AG04450 (cell line): ENCODE measurements around the gene TGFBR2. TPM values are rescaled to one million over a fixed set of nuclear protein-coding genes. Genes with fewer than 3 reads are reported as not detected.

ENCODE experiments used
- CTCF ChIA-PET: fragments of 300-600, 350-600 bp; formaldehyde crosslinking; extraction: SDS; loops from one replicate; lab custom pipeline; 2022; ENCODE audit warnings: antibody characterized with exemption, inconsistent platforms; lab: Charles Lee
- POLR2A ChIA-PET: fragments of 350-600 bp; formaldehyde crosslinking; extraction: SDS; loops from one replicate; lab custom pipeline; 2021; ENCODE audit warnings: antibody characterized with exemption, inconsistent platforms; lab: Yijun Ruan, JAX
- DNase-seq: peaks from one replicate; pipeline ENCODE4 v3.0.0-alpha.2; 2011; ENCODE audit warnings: low read depth, low spot score
- H3K27ac ChIP-seq: one replicate; pipeline ENCODE4 v1.5.1; 2012; ENCODE audit warnings: low read depth, low read length, control low read depth
- H3K27me3 ChIP-seq: one replicate; pipeline ENCODE4 v1.6.0; 2012; ENCODE audit warnings: low read length; ENCODE audit not compliant: control insufficient read depth, insufficient read depth
- H3K4me3 ChIP-seq: 2 replicates; pipeline ENCODE4 v1.5.1; 2011; ENCODE audit warnings: mild to moderate bottlenecking, low read depth, low read length, control low read depth
- H3K9me3 ChIP-seq: 2 replicates; pipeline ENCODE4 v1.5.1; 2012; ENCODE audit warnings: low read length; ENCODE audit not compliant: control insufficient read depth, insufficient read depth
- polyA plus RNA-seq: library from polyadenylated mRNA; depleted of rRNA; stranded (reverse); fragments of >200 nt; gene quantifications from 2 replicates; pipeline ENCODE4 v1.2.3, GENCODE V29; 2011
- TF ChIP-seq, protein P1 (sequence below): IDR thresholded peaks from 2 replicates; pipeline ENCODE4 v1.5.1; 2011; ENCODE audit warnings: low read depth, low read length, control low read depth, inconsistent platforms

Gene TGFBR2
- polyA plus RNA-seq, 1 experiment, result 158 TPM

DNA sequence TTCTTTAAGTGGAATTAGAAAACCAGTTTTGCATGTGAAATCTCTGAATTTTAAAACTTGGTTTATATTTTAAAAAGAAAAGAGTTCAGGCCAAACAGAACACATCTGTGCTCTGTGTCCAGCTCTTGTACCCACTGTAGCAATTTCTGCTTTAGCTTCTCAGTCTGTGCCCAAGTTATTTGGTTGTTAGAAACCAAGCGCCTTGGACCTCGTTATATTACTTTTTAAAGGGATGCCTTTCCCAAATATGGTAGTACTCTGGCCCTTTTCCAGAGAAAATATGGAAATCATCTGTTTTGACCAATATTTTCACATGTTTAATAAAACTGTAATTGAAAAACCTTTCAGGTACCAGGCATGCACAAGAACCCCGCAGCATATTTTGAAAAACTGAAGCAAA lies 27.3 kb downstream of the TGFBR2 start:
- no peak for DNase-seq
- H3K27me3 ChIP-seq, result no peaks in the 10 kb centered on the region
- POLR2A ChIA-PET, result no interaction called here
- no peak overlapping the region for H3K27ac ChIP-seq
- CTCF ChIA-PET, result no interaction called here
- no peaks in the 10 kb centered on the region for H3K9me3 ChIP-seq
- TF ChIP-seq, protein P1, sequence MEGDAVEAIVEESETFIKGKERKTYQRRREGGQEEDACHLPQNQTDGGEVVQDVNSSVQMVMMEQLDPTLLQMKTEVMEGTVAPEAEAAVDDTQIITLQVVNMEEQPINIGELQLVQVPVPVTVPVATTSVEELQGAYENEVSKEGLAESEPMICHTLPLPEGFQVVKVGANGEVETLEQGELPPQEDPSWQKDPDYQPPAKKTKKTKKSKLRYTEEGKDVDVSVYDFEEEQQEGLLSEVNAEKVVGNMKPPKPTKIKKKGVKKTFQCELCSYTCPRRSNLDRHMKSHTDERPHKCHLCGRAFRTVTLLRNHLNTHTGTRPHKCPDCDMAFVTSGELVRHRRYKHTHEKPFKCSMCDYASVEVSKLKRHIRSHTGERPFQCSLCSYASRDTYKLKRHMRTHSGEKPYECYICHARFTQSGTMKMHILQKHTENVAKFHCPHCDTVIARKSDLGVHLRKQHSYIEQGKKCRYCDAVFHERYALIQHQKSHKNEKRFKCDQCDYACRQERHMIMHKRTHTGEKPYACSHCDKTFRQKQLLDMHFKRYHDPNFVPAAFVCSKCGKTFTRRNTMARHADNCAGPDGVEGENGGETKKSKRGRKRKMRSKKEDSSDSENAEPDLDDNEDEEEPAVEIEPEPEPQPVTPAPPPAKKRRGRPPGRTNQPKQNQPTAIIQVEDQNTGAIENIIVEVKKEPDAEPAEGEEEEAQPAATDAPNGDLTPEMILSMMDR, result no peak
- H3K4me3 ChIP-seq, result no peak overlapping the region

DNA sequence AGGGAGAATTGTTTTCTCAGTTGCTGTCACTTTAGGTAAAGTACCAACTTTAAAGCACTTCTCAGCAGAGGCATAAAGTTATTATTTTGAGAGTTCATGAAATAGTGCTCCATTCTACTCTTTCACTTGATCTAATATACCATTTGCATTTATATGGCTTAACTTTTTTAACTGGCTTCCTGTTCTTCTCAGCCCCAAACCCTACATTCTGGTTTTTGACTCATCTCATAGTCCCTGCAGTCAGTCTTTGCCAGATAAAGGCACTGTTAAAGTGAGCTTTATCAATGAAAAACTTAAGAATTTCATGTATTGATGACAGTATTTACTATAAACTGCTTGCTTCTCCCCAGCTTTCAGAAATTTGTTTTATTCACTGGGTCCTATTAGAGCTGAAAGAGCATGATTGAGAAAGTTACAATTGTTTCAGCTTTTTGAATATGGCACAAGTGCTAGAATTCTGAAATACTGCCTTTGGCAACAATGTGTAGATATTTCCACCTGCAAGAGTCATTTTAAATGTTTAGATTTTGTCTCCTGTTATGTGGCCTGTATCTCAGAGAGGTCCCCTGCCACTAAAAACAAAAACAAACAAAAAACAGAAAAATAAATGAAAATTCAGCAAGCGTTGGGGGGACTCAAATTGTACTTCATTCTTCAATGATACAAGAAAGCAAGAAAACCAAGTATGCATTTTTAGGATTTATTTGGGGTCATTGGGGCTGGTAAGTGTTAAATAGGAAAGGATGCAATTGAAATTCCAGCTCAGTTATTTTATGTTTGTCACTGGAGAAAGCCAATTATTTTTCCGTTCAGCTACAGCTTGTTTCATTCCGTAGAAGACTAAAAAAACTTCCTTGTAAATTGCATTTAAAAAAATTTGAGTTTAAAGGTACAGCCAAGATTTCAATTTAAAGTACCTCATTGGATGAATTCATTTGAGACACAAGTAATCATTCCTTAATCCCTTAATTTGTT lies 28.6 kb downstream of the TGFBR2 start:
- no peaks in the 10 kb centered on the region for H3K9me3 ChIP-seq
- H3K4me3 ChIP-seq, result no peak overlapping the region
- CTCF ChIA-PET, result interaction anchor here (0.6 to 0.8 kb wide), 2 partner anchors 58 to 515 kb away, joined by 3 read pairs; no protein-coding TSS in a partner anchor
- POLR2A ChIA-PET, result interaction anchor here (0.8 kb wide), 1 partner anchor 376 kb away, joined by 3 read pairs; no protein-coding TSS in a partner anchor
- no peaks in the 10 kb centered on the region for H3K27me3 ChIP-seq
- TF ChIP-seq, protein P1, result no peak
- DNase-seq, result no peak
- H3K27ac ChIP-seq, result no peak overlapping the region

DNA sequence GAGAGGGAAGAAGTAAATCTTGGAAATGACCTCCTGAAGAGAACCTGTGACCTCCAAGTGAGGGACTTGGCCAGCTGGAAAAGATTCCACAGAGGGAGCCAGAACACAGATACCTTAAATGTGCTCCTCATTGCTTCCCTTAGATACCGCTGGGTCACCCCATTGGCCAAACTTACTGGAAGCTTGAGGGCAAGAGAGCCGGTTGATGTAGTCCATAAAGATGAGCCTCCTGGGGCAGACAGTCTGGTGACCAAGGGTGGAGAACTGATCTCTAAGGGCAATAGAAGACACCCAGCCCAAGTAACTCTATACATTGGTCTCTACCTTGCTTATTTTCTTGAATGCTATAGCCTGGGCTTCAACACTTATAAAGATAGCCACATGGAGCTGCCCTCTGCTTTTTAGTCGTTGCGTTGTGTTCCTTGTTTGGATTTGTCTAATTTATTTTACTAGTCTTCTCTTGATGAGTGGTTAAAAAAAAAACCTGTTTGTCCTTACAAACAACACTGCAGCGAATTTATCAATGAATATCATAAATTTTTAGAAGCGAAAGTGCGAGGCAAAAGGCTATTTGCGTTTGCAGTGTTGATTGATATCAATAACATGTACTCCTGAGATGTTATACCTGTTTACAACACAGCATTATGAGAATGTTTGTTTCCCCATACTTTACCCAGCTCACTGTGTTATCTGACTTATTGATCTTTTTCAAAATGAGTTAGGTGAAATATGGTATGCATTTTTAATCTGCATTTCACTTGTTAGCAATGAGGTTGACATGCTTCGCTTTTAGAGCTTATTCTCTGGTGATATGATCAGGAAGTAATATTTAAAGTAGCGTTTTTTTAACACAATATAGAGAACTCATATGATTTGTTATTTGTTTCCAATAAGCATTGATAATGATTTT lies 31.2 kb downstream of the TGFBR2 start:
- DNase-seq, result no peak
- TF ChIP-seq, protein P1, result no peak
- ChIA-PET CTCF (no interaction called here), POLR2A (no interaction called here)
- no peak overlapping the region for H3K4me3 ChIP-seq
- H3K27me3 ChIP-seq, result no peaks in the 10 kb centered on the region
- no peak overlapping the region for H3K27ac ChIP-seq
- H3K9me3 ChIP-seq, result no peaks in the 10 kb centered on the region

DNA sequence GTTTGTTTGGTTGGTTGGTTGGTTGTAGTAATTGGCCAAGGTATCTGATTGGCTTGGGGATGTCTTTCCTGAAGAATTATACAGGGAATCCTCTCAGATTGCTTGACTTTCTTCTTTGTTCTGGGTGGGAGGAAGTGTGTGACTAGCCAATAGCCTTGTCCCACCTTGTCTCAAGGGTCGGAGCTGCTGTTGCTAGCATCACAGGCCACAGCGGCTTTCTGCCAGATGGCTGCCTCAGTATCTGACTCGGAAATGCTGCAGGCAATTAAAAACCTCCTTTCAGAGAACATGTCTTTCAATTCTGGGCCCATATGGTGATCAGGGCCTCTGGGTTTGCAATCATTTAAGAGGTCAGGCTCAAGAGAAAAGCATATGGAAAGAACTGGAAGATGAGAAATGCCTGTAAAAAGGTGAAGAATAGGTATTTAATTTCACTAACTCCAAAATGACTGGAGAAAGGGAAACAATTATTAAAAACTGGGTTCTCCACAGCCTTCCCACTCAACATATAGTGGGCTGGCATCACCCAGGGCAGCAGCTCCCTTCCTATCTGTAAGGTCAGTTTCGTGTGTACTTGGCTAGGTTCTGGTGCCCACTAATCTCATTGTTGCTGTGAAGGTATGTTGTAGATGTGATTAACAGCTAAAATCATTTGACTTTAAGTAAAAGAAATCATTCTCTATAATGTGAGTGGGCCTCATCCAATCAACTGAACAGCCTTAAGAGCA lies 32.4 kb downstream of the TGFBR2 start:
- no peaks in the 10 kb centered on the region for H3K27me3 ChIP-seq
- no peak overlapping the region for H3K27ac ChIP-seq
- no peak overlapping the region for H3K4me3 ChIP-seq
- no peak for DNase-seq
- ChIA-PET POLR2A (interaction anchor here (1.1 kb wide), 1 partner anchor 31 kb away, joined by 3 read pairs; no protein-coding TSS in a partner anchor), CTCF (no interaction called here)
- TF ChIP-seq, protein P1, result no peak
- H3K9me3 ChIP-seq, result no peaks in the 10 kb centered on the region
